ENCODE measurements around the gene TMEM270. TPM values are rescaled to one million over a fixed set of nuclear protein-coding genes. Genes with fewer than 3 reads are reported as not detected.

Gene TMEM270
- total RNA-seq, result not detected

DNA sequence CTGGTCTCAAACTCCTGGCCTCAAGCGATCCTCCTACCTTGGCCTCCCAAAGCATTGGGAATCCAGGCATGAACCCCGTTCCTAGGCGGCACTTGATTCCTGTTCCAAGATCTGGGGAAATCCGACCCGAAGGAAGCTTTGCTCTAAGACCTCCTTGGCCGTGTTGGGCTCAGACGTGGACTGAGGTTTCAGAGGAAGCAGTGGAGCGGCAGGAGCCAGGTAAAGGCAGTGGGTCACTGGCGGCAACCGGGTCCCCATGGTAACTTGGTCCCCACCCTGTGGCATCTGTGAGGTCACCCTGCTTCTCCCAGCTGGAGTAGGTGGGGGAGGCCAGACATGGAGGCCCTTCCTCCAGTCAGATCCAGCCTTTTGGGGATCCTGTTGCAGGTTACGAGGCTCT, at the start of gene TMEM270:
TSS of gene TMEM270 (plus strand) at position 301 of the 400 bp plus-strand sequence. CDS start at position 337, 36 bp downstream.
- Histone ChIP-seq H3K4me1 (peaks cover 0 to 1% (median under 1%) of the 10 kb centered on the region in 4 donors), H3K36me3 (no peaks in the 10 kb centered on the region), H3K4me3 (no peak within 1 kb of the TSS), H3K27me3 (no peaks in the 10 kb centered on the region), H3K27ac (no peak within 1 kb of the TSS), H3K9me3 (no peaks in the 10 kb centered on the region)
- 87 to 93% methylated on average over 9 to 11 of the region's 11 CpGs for WGBS, 2 donors
- no peak for DNase-seq
- TF ChIP-seq POLR2A (IDR thresholded peaks at IDR 0.05), result no peak
- TF ChIP-seq EP300 (IDR thresholded peaks at IDR 0.05), result no peak
- TF ChIP-seq, protein P1, sequence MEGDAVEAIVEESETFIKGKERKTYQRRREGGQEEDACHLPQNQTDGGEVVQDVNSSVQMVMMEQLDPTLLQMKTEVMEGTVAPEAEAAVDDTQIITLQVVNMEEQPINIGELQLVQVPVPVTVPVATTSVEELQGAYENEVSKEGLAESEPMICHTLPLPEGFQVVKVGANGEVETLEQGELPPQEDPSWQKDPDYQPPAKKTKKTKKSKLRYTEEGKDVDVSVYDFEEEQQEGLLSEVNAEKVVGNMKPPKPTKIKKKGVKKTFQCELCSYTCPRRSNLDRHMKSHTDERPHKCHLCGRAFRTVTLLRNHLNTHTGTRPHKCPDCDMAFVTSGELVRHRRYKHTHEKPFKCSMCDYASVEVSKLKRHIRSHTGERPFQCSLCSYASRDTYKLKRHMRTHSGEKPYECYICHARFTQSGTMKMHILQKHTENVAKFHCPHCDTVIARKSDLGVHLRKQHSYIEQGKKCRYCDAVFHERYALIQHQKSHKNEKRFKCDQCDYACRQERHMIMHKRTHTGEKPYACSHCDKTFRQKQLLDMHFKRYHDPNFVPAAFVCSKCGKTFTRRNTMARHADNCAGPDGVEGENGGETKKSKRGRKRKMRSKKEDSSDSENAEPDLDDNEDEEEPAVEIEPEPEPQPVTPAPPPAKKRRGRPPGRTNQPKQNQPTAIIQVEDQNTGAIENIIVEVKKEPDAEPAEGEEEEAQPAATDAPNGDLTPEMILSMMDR (IDR thresholded peaks at IDR 0.05), result no peak
- TF ChIP-seq POLR2AphosphoS5 (IDR thresholded peaks at IDR 0.05), result no peak
- ATAC-seq (ENCODE audit: low FRiP score in 2 of 2), result no peak

DNA sequence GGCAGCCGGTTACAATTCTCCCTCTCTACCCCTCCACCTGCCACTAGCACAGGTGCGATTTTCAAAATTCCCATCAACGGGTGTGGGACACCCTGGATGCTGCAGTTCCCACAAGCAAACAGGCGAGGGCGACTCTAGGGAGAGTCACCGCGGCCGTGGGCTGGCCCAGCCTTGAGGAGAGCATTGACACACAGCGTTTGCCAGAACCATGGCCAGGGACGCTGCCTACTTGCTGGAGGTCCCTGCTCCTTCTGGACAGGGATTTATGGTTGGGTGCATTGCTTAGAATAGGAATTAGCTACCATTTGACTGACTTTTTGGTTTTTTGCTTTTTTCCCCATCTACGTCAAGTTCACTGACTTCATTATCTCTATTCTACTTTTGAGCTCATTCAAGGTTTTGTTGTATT, 49.2 kb upstream of the TMEM270 start:
- Histone ChIP-seq H3K4me1 (peaks cover 0 to 3% (median 0%) of the 10 kb centered on the region in 4 donors), H3K27ac (no peak overlapping the region), H3K27me3 (no peaks in the 10 kb centered on the region), H3K4me3 (no peak overlapping the region), H3K9me3 (no peaks in the 10 kb centered on the region), H3K36me3 (no peaks in the 10 kb centered on the region)
- ATAC-seq (ENCODE audit: low FRiP score in 2 of 2), result peak; percentile 91 to 94
- DNase-seq, result peak; percentile 84 to 88
- no peak for TF ChIP-seq POLR2A (IDR thresholded peaks at IDR 0.05)
- TF ChIP-seq, protein P1 (IDR thresholded peaks at IDR 0.05), result peak; percentile 79 to 91 (median 86)
- WGBS, 2 donors, result 11 to 12% methylated on average over 9 to 11 of the region's 11 CpGs

- Histone ChIP-seq H3K27me3 (no peaks in the 10 kb centered on the region), H3K4me1 (peaks cover 0 to 3% (median 0%) of the 10 kb centered on the region in 4 donors), H3K4me3 (no peak overlapping the region), H3K9me3 (no peaks in the 10 kb centered on the region), H3K36me3 (no peaks in the 10 kb centered on the region), H3K27ac (no peak overlapping the region)
- DNase-seq (no peak), ATAC-seq (ENCODE audit: low FRiP score in 2 of 2) (no peak)
- no peak for TF ChIP-seq POLR2A (IDR thresholded peaks at IDR 0.05)
- no peak for TF ChIP-seq POLR2AphosphoS5 (IDR thresholded peaks at IDR 0.05)
- TF ChIP-seq, protein P1 (IDR thresholded peaks at IDR 0.05), result no peak
- no peak for TF ChIP-seq EP300 (IDR thresholded peaks at IDR 0.05)
- WGBS, 2 donors, result 82 to 93% methylated on average over 3 of the region's 3 CpGs
Measured at GRCh38 chr7:73812996-73813395, 48.0 kb upstream of the TMEM270 start.

DNA sequence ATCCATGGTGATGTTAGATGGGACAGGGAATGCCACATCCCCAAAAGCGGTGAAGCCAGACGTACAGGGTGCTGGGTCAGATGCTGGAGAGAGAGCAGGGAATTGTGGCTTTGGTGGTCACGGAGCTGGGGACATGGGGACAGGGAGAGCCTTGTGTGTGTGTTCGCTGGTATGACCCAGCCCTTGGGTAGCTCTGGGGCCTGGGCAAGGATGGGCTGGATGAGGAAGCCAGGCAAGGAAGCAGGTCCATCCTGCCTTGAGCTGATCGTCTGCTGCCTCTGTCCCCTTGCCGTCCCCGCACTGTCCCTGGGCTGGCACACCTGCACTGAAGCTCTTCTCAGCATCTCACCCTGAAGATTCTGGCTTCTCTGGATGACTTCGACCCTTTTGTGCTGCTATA, 45.5 kb upstream of the TMEM270 start:
- no peaks in the 10 kb centered on the region for H3K36me3 ChIP-seq
- H3K9me3 ChIP-seq, result no peaks in the 10 kb centered on the region
- no peak overlapping the region for H3K27ac ChIP-seq
- DNase-seq (peak in 1 of 2 donors; percentile 17), ATAC-seq (ENCODE audit: low FRiP score in 2 of 2) (no peak)
- H3K27me3 ChIP-seq, result no peaks in the 10 kb centered on the region
- WGBS, 2 donors, result 82 to 84% methylated on average over 7 to 8 of the region's 8 CpGs
- H3K4me1 ChIP-seq, result peaks cover 0 to 7% (median 0%) of the 10 kb centered on the region in 4 donors
- no peak overlapping the region for H3K4me3 ChIP-seq
- no peak for TF ChIP-seq POLR2A (IDR thresholded peaks at IDR 0.05)
- TF ChIP-seq EP300 (IDR thresholded peaks at IDR 0.05), result no peak
- TF ChIP-seq POLR2AphosphoS5 (IDR thresholded peaks at IDR 0.05), result no peak
- TF ChIP-seq, protein P1 (IDR thresholded peaks at IDR 0.05), result no peak

GRCh38 chr7:73817121-73817520, 43.8 kb upstream of the TMEM270 start:
- peaks cover 0 to 4% (median 0%) of the 10 kb centered on the region in 4 donors for H3K4me1 ChIP-seq
- peak in 1 of 2 donors; percentile 8 for DNase-seq
- no peaks in the 10 kb centered on the region for H3K27me3 ChIP-seq
- WGBS, 2 donors, result 89 to 95% methylated on average over 6 of the region's 6 CpGs
- no peaks in the 10 kb centered on the region for H3K9me3 ChIP-seq
- ATAC-seq (ENCODE audit: low FRiP score in 2 of 2), result no peak
- H3K27ac ChIP-seq, result no peak overlapping the region
- TF ChIP-seq POLR2A (IDR thresholded peaks at IDR 0.05) (no peak), POLR2AphosphoS5 (IDR thresholded peaks at IDR 0.05) (no peak), EP300 (IDR thresholded peaks at IDR 0.05) (no peak)
- TF ChIP-seq, protein P1 (IDR thresholded peaks at IDR 0.05), result no peak
- H3K4me3 ChIP-seq, result no peak overlapping the region
- H3K36me3 ChIP-seq, result no peaks in the 10 kb centered on the region
